HG03575 (cell line): ENCODE results near the gene GPA33.

Experiments
- ATAC-seq: cut with Tn5 transposase; IDR thresholded peaks from one replicate; pipeline ENCODE4 v1.9.1; 2021; ENCODE audit not compliant: unreplicated experiment, insufficient number of reproducible peaks, low FRiP score; ENCODE audit errors: extremely low read depth

GPA33 gene

DNA sequence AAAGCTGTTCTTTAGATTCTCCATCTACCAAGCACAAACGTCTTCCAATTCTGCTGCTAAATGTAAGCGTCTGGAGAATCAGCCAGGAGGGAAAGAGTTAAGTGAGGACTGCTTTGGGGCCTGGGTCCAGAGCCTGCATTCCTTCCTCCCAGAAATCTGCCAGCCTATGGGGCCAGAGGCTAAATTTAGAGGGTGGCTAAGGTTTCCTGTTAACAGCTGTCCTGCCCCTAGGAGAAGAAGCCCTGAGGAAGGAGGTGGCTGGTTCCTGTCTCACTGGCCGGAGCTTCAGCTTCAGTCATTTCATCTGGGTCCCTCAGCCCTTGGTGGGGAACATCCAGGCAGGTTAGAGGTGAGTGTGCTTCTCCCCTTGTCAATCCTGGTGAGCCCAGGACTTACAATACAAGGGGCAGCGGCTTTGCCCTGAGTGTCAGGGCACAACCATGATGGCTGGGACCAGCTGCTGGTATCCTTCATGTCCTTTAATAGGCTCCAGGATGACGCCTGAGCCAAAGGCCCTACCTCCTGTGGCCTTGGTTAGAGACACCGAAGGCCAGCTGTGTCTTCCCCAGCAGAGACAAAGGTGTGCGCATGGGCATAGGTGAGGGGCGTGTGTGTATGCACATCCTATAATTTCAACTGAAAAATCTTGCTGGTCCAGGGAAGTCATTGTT lies 3.8 kb upstream of the GPA33 start, which contains the start of gene STYXL2:
Gene STYXL2 (plus strand): TSS at position 230 of the 671 bp plus-strand sequence. CDS start 775 bp downstream, outside the sequence.
- no peak for ATAC-seq

DNA sequence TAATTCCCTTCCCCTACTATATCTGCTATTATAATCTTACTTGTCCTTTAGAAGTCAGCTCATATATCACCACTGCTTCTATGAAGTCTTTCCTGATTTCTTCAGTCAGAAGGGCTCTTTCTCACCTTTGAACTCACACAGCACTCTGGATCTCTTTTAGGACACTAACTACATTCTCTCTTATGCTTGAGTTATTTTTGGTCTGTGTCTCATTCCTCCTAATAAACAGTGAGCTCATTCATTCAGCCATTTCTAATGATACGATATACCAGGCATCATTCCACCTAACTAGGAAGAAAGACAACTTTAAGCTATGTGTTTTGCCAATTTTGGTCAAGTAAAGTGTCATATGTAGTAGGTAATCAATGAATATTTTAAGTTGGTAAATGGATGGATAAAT lies 2.5 kb upstream of the GPA33 start:
- ATAC-seq, result no peak

DNA sequence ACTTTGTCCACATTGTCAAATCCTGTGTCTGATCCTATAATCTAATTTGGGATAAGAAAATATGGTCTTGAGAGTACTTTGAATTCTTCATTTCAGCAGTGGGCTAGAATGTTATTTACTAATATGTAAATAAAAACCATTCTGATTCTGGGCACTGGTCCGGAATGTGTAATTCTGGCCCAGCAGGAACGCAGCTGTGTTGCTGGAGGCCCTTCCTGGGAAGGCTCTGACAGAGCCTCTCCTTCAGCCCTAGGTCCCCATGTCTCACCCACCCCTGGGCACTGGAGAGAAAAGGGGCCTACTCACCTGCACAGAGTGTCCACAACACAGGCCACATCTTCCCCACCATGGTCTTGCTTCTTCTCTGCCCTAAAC lies 251 bp downstream of the GPA33 start:
- no peak for ATAC-seq

DNA sequence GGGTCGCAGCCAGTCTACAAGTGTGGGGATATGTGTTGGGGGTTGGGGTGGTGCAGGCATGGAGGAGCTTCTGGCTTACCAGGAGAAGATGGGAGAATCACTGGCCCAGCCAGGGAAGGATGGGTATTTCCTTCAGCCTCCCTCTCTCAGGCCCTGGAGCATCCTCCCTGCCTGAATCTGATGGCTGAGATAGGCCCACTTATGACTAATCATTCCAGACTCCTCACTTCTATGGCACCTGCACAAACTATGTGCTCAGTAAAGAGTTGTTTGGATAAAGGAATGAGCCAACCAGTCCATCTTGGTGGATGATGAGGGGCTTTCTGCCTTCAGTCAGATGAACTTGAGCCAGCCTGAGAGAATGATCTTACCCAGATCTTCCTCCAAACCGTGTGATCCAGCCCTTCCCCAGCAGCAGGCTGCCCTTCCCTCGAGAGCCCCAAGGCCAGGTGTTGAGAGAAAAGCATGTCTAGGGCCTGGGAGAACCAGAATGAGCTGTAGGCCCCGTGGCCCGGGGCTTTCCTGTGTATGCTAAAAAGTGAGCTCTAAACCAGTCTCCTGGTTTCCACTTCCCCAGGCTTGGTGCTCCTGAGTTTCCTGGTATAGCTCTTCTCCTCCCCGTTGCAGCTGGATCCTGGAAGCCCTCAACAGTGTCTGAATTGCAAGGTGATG lies 1.3 kb downstream of the GPA33 start:
- ATAC-seq, result no peak

DNA sequence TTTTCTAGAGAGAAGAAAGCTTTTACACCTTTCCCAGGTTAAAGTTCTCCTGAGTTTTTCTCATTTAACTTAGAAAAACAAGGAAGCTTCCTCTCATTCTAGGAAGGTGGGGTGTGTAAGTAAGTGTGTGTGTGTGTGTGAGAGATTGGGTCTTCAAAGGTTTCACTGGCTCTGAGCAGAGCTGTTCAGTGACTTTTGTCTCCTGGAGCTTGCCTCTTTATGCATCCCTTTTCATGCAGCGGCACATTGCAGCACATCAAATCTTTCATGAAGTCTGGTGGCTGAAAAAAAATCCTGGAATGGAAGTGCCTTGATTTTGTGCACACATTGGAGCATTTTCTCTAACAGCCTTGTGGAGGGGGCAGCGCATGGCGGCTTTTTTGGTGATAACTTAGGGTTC lies 3.4 kb downstream of the GPA33 start:
- no peak for ATAC-seq

DNA sequence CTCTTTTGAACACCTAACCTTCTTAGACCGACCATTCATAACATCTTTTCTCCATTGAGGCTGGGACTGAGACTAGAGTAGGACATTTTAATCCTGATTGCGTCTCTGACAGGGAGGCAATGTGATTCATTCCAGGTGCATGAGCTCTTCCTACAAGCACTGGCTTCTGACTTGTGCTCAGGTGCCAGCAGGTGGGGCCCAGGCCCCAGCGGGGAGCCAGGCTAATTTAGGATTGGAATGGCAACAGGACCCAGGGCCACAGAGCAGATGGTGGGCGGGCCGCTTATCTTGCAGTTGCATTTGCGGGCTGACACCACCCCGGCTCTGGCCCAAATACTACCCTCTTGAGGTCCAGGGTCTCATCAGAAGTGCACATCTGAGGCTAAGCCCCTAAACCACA lies 4.1 kb downstream of the GPA33 start:
- ATAC-seq, result no peak

DNA sequence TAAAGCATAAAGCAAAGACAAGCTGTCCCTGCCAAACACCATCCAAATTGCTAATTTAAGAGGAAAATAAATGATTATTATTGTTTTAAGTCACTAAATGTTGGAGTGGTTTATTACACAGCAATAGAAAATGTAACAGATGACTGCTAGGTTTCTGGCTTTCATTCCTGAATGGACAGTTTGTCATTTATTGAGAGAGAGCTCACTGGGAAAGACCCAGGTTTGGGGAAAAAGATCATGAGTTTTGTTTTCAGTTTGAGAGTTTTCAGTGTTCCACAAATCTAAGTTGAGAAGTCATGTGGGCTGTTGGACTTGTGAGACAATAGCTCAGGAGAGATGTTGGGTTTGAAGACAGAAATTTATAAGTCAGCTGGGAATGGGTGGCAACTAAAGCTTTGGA lies 5.4 kb downstream of the GPA33 start:
- no peak for ATAC-seq

DNA sequence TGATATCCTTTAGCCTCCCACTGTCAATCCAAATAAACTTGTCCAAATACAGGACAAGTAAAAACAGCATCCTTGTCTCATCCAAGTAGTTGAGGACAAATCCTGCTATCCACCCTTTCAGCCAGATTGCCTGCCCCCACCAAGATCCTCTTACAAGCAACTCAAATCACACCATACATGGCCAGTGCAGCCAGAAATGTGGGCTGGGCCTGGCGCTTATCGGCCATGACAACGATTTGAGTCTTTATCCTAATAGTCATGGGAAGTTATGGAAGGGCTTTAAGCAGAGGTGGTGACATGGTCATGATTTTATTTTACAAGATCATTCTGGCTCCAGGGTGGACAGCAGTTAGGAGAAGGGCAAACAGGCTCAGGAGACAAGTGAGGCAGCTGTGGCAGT lies 6.3 kb downstream of the GPA33 start:
- ATAC-seq, result no peak

DNA sequence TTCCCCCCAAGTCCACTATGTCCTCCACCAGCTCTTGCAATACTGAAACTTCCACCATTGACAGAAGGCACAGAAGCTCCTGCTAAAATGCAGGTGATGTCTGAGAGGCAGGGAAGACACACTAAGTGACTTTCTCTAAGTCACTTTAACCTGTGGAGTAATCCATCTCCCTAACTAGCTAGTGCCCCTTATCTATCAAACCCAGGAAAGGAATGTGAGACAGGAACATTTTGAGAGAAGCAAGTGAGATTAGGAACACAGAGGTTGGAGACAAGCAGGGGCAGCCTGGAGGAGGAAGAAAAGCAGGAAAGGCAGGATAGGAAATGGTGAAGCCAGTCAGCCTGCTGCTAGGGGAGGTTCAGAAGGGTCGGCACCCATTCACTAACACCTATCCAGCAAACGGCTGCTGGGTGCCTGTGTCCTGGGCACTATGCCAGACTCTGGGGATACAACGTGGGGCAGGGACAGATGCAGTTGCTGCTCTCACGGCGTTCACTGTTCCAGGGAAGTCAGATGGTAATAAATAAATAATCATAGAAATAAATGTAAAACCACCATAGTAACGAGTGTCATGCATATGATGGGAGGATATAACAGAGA lies 7.0 kb downstream of the GPA33 start:
- ATAC-seq, result no peak

DNA sequence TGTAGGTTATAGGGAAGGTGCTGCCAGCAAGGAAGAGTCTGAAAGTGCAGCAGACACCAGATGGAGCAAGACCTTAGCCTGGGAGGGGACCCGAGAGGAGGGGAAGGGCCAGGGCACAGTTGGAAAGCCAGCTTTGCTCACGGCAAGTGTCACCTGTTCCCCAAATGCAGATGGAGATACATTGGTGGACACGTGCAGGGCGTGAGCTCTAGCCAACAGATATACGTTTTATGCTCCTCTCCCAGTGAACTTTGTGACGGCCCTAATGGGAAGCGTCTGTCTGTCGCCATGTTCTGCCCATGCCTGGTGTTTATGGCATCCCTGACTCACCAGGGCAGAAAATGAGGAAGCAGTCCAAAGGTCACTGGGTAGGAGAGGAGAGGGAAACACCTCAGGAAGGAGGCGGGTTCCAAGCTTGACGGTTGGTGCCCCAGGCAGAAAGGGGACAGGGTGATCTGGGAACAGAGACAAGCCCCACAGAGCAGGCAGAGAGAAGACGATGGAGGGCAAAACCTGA lies 7.6 kb downstream of the GPA33 start:
- no peak for ATAC-seq

DNA sequence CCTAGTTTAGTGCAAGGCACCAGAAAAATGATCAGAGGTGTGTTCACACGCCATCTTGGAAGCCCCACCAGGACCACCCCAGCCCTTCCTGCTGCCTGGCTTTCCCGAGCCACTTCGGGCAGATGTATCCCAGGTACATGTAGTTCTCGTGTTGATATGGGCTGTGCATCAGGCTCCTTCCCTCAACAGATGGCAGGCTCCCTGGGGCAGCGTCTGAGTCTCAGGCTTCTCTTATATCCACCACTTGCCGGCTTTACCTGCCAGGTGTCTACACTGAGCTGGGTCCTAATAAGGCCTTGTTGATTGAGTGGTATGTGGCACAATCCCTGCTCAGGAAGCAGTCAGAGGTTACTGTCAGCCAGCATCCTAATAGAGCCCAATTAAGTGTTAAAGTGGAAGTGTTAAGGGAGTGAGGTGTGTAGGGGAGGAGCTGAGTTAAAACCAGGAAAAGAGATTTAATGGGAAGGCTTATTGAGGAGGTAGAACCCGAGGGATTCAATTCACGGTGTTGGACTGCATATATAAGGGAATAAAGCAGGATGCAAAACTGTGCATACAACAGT lies 8.5 kb downstream of the GPA33 start:
- ATAC-seq, result no peak

DNA sequence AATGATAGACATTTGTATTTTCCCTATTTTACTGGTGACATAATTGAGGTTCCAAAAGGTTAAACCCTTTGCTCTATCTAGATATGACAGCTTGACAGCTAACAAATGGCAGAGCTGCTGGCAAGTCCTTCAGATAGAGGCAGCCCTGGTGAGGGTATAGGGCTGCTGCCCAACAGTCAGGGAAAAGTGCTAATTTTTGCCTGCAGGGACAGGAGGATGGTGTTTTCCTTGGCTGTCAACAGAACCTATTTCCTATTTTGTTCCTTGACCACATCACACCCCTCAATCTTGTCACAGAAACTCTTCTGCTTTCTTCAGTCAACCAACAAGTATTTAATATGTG lies 12.3 kb downstream of the GPA33 start:
- ATAC-seq, result no peak

DNA sequence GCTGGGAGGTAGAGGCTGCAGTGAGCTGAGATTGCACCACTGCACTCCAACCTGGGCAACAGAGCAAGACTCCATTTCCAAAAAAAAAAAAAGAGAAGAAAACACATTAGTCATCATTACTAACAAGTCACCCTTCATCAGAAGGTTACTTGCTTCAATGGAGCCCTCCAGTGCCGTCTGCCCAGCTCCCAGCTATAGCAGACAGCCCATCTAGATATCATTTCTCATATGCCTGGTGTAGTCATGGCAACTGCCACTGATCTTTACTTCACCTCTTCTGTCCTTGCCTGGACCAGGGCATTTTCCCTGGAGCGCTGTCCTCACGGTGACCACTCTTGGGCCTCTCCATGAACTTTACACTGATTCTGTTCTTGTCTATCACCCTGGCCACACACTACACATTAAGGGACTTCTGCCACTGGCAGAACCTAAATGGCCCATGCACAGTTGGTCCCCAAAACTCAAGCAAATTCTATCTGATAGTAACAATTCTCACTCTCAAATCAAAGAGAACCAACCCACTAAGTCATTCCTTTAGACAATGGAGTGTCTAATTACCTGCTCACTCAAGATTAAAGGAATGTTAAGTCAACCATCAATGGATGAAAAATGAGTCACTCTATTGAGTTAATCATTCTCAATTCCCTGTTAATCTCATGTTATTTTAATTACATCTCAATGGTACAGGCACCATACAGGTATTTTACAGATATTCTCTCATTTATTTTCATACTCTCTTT lies 12.9 kb downstream of the GPA33 start:
- ATAC-seq, result no peak

DNA sequence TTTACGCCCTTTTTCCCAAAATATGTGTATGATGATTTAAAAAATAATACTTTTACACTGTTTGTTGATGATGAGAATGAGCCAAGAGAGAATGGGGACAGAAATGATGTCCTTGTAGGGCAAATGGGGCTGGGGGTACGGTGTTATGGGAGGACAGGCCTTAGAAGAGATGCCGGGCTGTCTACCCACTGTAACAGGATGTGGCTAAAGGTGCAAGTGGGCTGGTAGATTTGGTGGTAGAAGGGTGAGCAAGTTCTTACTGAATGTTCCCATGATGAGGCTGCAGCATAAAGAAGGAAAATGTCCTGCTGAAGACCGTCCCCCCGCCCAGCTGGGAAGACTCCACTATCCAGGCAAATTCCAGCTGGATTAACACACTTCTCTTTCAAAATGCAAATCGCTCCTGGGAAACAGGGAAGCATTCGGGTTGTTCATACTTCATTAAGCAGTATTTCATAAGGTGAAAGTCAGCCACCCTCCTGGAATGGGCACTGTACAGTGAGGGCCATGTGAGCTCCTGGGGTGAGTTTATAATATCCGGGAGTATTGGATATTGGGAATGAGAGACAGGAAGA lies 14.0 kb downstream of the GPA33 start:
- no peak for ATAC-seq

DNA sequence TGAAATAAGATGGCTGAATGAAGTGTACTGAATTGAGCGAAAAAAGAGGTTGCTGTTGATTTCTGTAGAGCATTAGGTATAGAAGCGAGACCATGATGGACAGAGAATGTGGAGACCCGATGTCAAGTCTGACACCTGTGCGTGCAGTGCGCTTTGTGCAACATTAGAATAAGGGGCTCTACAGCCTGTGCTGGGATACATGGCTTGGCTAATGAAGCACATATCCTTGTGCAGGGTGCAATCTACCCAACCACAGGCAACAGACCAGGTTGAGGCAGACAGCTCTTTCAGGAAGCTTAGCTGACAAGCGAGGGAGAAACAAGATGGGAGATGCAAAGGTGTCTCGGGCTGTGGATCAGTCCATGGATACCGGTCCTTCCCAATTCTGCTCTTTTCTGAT lies 18.9 kb downstream of the GPA33 start:
- ATAC-seq, result no peak

DNA sequence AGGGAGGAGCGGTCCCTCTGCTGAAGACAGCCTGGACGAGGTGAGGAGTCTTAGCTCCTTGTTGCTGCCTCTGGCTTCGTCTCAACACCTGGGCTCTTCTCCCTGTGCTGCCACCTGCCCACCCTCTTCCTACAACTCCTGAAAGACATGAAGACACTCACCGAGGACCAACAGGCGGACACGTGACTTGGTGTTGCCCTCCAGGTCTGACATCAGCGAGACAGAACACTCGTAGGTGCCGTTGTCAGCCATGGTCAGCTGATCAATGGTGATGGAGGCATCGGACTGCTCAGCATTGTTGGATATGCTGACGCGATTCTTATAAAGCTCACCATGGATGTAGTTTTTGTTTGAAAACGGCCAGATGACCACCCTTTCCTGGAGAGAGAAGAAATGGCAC lies 21.4 kb downstream of the GPA33 start:
- no peak for ATAC-seq

DNA sequence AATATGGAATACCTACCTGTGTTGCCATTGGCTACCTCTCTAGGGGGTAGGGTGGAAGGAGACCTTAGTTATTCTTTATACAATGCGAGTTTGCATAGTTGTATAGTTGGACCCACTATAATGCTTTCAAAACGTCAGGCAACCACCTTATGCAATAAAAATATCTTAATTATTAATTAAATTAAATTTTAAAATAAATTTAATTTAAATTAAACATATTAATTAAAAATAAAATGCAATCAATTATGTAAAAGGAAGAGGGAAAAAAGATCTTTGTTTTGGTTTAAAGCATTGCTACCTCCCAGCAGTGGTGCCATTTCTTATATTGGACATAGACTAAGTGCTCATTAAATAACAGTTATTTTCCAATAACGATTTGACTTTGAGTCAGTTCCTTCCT lies 22.3 kb downstream of the GPA33 start:
- ATAC-seq, result no peak

DNA sequence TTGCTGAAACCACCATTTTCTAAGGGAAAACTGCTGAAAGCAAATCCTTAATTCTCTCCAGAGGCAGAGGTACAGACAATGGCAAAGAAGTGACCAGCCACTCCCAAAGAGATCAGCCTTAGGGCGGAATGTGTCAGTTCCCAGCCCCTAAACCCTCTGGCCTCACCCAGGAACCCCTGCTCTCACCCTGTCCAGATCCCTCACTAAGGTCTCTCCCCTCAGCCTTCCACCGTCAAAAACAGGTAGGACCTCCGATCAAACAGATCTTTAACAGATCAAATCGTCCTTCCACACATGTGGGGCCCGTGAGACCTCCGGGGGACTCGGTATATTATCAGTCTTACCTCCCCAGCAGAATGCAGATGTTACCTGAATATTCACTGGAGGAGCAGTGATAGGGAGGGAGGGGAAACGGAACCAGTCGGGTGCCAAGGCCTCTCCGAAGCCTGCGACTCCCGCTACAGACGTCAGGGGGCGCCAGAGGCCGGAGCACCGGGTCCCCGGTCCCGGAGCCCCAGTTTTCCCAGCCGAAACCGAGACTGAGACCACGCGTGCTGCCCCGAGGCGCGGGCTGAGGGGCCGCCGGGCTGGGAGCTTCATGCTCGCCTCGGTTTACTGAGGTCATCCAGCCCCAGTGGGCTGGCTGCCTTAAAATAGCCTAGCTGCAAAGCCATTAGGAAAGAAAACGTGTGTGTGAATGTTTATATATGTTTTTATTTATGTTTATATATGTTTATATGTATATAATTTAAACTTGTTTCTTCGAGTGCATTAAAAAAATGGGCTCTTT lies 23.6 kb downstream of the GPA33 start:
- ATAC-seq, result no peak
